Spleen (tissue), 11 donors: Measurements from ENCODE around the gene PDE8B. TPM values are rescaled to one million over a fixed set of nuclear protein-coding genes. Genes with fewer than 3 reads are reported as not detected.

Experiments
- DNase-seq: peaks from one replicate; pipeline ENCODE4 v3.0.0-alpha.2; 2020
- H3K27ac ChIP-seq, 8 donors: fragments of 200-600 bp; sonication (generic) in 7 of 8; 1 replicate in 4 of 8; 2 replicates in 4 of 8; pipeline versions ENCODE4 v1.5.0 to v1.8.0; 2016 to 2021; ENCODE audit warnings: inconsistent platforms in 4 of 8, mild to moderate bottlenecking in 4 of 8, moderate library complexity in 1 of 8
- H3K27me3 ChIP-seq, 7 donors: fragments of 200-600 bp; sonication (generic) in 6 of 7; replicated peaks in 1 of 7; 1 replicate in 4 of 7; 2 replicates in 3 of 7; pipeline versions ENCODE4 v1.5.0 to v1.8.0; 2016 to 2021; ENCODE audit warnings: inconsistent platforms in 3 of 7, mild to moderate bottlenecking in 1 of 7
- H3K36me3 ChIP-seq, 6 donors: fragments of 200-600 bp; sonication (generic) in 5 of 6; 1 replicate in 4 of 6; 2 replicates in 2 of 6; pipeline versions ENCODE4 v1.5.0 to v1.8.0; 2016 to 2021; ENCODE audit warnings: inconsistent platforms in 2 of 6
- H3K4me1 ChIP-seq, 6 donors: fragments of 200-600 bp; sonication (generic) in 5 of 6; 1 replicate in 3 of 6; 2 replicates in 3 of 6; pipeline versions ENCODE4 v1.5.0 to v1.8.0; 2016 to 2021; ENCODE audit warnings: inconsistent platforms in 3 of 6
- H3K4me3 ChIP-seq, 8 donors: fragments of 200-600 bp; sonication (generic) in 7 of 8; 1 replicate in 4 of 8; 2 replicates in 4 of 8; pipeline versions ENCODE4 v1.5.0 to v1.8.0; 2016 to 2021; ENCODE audit warnings: inconsistent platforms in 4 of 8, mild to moderate bottlenecking in 4 of 8, moderate library complexity in 2 of 8
- H3K9me3 ChIP-seq, 8 donors: fragments of 200-600 bp; sonication (generic) in 7 of 8; 1 replicate in 4 of 8; 2 replicates in 4 of 8; pipeline versions ENCODE4 v1.5.0 to v1.8.0; 2016 to 2021; ENCODE audit warnings: inconsistent platforms in 4 of 8
- CTCF ChIP-seq, 11 experiments: fragments of 200-600 bp in 7 of 11; fragments of 450-650 bp in 4 of 11; sonication (generic) in 4 of 11; IDR thresholded peaks in 8 of 11; conservative IDR thresholded peaks in 3 of 11; 1 replicate in 7 of 11; 2 replicates in 4 of 11; pipeline versions ENCODE4 v1.4.0 to v1.8.0; 2016 to 2021; ENCODE audit warnings: antibody characterized with exemption in 11 of 11, inconsistent platforms in 4 of 11, mild to moderate bottlenecking in 1 of 11
- POLR2A ChIP-seq, 3 donors: fragments of 450-650 bp; IDR thresholded peaks; one replicate each; pipeline ENCODE4 v1.5.1; 2017; ENCODE audit warnings: antibody characterized with exemption in 3 of 3, mild to moderate bottlenecking in 1 of 3
- POLR2AphosphoS5 ChIP-seq, 3 donors: sonication (generic); formaldehyde crosslinking; IDR thresholded peaks; one replicate each; pipeline ENCODE4 v1.5.1; 2017; ENCODE audit warnings: antibody characterized with exemption in 3 of 3
- WGBS, 5 donors: extraction: QIAGEN DNeasy Blood & Tissue Kit in 3 of 5; methylation state at CpG; one replicate each; pipeline versions ENCODE4 v1.1.5 to v1.1.7; 2013 to 2018; 5-methylcytosine and 5-hydroxymethylcytosine counted together
- intact Hi-C: fragments of 100-400 bp; cut with DNase I; formaldehyde crosslinking; loops from one replicate; pipeline ENCODE4 v1.15.0; 2023; ENCODE audit warnings: low total_unique reads
- polyA plus RNA-seq, 3 donors: library from polyadenylated mRNA; stranded (reverse); fragments of 200-250 nt; gene quantifications; one replicate each; pipeline ENCODE4 v1.2.1, GENCODE V29; 2013
- total RNA-seq, 7 donors: library from RNA; depleted of rRNA in 3 of 7; stranded (reverse); fragments of >200 nt in 3 of 7; fragmentation: NEBNext Ultra II Directional in 4 of 7; extraction: Animal tissue kit (Norgen Biotek cat#: 25700) in 4 of 7; gene quantifications; one replicate each; pipeline versions ENCODE4 v1.1.0 to v1.2.1, GENCODE V29; 2016 to 2021
- donor health status: healthy with polysubstance abuse.
- donor health status: DM: no; HTN: no; CAD: no; lungs with moderate emphysema.
- donor health status: DM: no; HTN: no; CAD: no.
- donor health status: Bipolar disorder and iron deficiency.
- donor health status: healthy.
- donor health status: DM: no; HTN: no; CAD: no.
- donor health status: DM: yes; HTN: yes; CAD: no.

The PDE8B gene
- total and polyA plus RNA-seq, 10 donors: 0.18 to 1.9 (median 0.85) TPM

- H3K4me1 ChIP-seq: no peaks in the 10 kb centered on the region
- H3K9me3 ChIP-seq: no peaks in the 10 kb centered on the region
- intact Hi-C loops: no loop called here
- no peak overlapping the region for H3K4me3 ChIP-seq
- H3K27me3 ChIP-seq: no peaks in the 10 kb centered on the region
- no peak overlapping the region for H3K27ac ChIP-seq
- no peak for TF ChIP-seq POLR2AphosphoS5 (IDR thresholded peaks at IDR 0.05)
- no peak for TF ChIP-seq CTCF (IDR thresholded peaks at IDR 0.05 in 8 of 11, conservative IDR thresholded peaks at IDR 0.05 in 3 of 11)
- no peak for TF ChIP-seq POLR2A (IDR thresholded peaks at IDR 0.05)
- 86 to 92% (median 89%) methylated on average over 4 of the region's 4 CpGs for WGBS, 5 donors
- no peaks in the 10 kb centered on the region for H3K36me3 ChIP-seq
- no peak for DNase-seq
Observed at GRCh38 chr5:77339337-77339890, 128.9 kb downstream of the PDE8B start.

GRCh38 chr5:77343165-77343564, 132.7 kb downstream of the PDE8B start:
- DNase-seq: no peak
- Histone ChIP-seq H3K9me3 (no peaks in the 10 kb centered on the region), H3K4me3 (no peak overlapping the region), H3K4me1 (no peaks in the 10 kb centered on the region), H3K27ac (no peak overlapping the region), H3K36me3 (no peaks in the 10 kb centered on the region), H3K27me3 (no peaks in the 10 kb centered on the region)
- intact Hi-C loops: no loop called here
- 82 to 95% (median 83%) methylated on average over 3 of the region's 3 CpGs for WGBS, 5 donors
- TF ChIP-seq CTCF (IDR thresholded peaks at IDR 0.05 in 8 of 11, conservative IDR thresholded peaks at IDR 0.05 in 3 of 11) (no peak), POLR2A (IDR thresholded peaks at IDR 0.05) (no peak), POLR2AphosphoS5 (IDR thresholded peaks at IDR 0.05) (no peak)

- Histone ChIP-seq H3K36me3 (no peaks in the 10 kb centered on the region), H3K9me3 (no peaks in the 10 kb centered on the region), H3K27me3 (no peaks in the 10 kb centered on the region), H3K4me3 (no peak overlapping the region), H3K27ac (no peak overlapping the region), H3K4me1 (no peaks in the 10 kb centered on the region)
- no peak for DNase-seq
- intact Hi-C loops: no loop called here
- no peak for TF ChIP-seq CTCF (IDR thresholded peaks at IDR 0.05 in 8 of 11, conservative IDR thresholded peaks at IDR 0.05 in 3 of 11)
- TF ChIP-seq POLR2A (IDR thresholded peaks at IDR 0.05): no peak
- TF ChIP-seq POLR2AphosphoS5 (IDR thresholded peaks at IDR 0.05): no peak
- 81 to 89% (median 84%) methylated on average over 5 of the region's 5 CpGs for WGBS, 5 donors
Observed at GRCh38 chr5:77347435-77348098, 137.1 kb downstream of the PDE8B start.

- H3K36me3 ChIP-seq: no peaks in the 10 kb centered on the region
- no peak overlapping the region for H3K4me3 ChIP-seq
- H3K27ac ChIP-seq: no peak overlapping the region
- no peaks in the 10 kb centered on the region for H3K9me3 ChIP-seq
- H3K4me1 ChIP-seq: no peaks in the 10 kb centered on the region
- TF ChIP-seq POLR2AphosphoS5 (IDR thresholded peaks at IDR 0.05) (no peak), POLR2A (IDR thresholded peaks at IDR 0.05) (no peak), CTCF (IDR thresholded peaks at IDR 0.05 in 8 of 11, conservative IDR thresholded peaks at IDR 0.05 in 3 of 11) (no peak)
- DNase-seq: no peak
- no peaks in the 10 kb centered on the region for H3K27me3 ChIP-seq
- intact Hi-C loops: no loop called here
- WGBS, 5 donors: 91 to 100% (median 95%) methylated on average over 4 of the region's 4 CpGs
Observed at GRCh38 chr5:77353251-77353650, 142.8 kb downstream of the PDE8B start.
